Measurements from ENCODE around the gene PRCC. TPM values are rescaled to one million over a fixed set of nuclear protein-coding genes. Genes with fewer than 3 reads are reported as not detected.

Gene PRCC, protein sequence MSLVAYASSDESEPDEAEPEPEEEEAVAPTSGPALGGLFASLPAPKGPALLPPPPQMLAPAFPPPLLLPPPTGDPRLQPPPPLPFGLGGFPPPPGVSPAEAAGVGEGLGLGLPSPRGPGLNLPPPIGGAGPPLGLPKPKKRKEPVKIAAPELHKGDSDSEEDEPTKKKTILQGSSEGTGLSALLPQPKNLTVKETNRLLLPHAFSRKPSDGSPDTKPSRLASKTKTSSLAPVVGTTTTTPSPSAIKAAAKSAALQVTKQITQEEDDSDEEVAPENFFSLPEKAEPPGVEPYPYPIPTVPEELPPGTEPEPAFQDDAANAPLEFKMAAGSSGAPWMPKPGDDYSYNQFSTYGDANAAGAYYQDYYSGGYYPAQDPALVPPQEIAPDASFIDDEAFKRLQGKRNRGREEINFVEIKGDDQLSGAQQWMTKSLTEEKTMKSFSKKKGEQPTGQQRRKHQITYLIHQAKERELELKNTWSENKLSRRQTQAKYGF
- total RNA-seq (22.7 TPM), polyA plus RNA-seq (ENCODE audit: insufficient read depth in 1 of 8, insufficient read length in 8 of 8, low replicate concordance in 1 of 8) (10 to 100 TPM; 55.8 to 75.7 (median 63.4) TPM)
- long read RNA-seq, donor 1, transcript PRCC-201 (7 exons, 2,105 nt) = major isoform, 5 of 25 reads
- long read RNA-seq, donor 1, partial matches to known transcripts = 20 of 25 reads
- long read RNA-seq, donor 1, other reads (novel, unspliced or antisense) = 0 of 25 reads
- long read RNA-seq, donor 2, partial matches to known transcripts = 0 of 1 reads
- long read RNA-seq, donor 2, other reads (novel, unspliced or antisense) = 0 of 1 reads
- long read RNA-seq, donor 3, transcript PRCC-201 (7 exons, 2,105 nt) = major isoform, 17 of 92 reads
- long read RNA-seq, donor 3, partial matches to known transcripts = 15 of 92 reads
- long read RNA-seq, donor 3, other reads (novel, unspliced or antisense) = 59 of 92 reads
- long read RNA-seq, donor 4, transcript PRCC-201 (7 exons, 2,105 nt) = major isoform, 6 of 11 reads
- long read RNA-seq, donor 4, partial matches to known transcripts = 5 of 11 reads
- long read RNA-seq, donor 4, other reads (novel, unspliced or antisense) = 0 of 11 reads
- long read RNA-seq, donor 5, transcript PRCC-201 (7 exons, 2,105 nt) = major isoform, 24 of 144 reads
- long read RNA-seq, donor 5, partial matches to known transcripts = 119 of 144 reads
- long read RNA-seq, donor 5, other reads (novel, unspliced or antisense) = 0 of 144 reads
- long read RNA-seq, donor 6, transcript PRCC-201 (7 exons, 2,105 nt) = major isoform, 11 of 11 reads
- long read RNA-seq, donor 6, partial matches to known transcripts = 0 of 11 reads
- long read RNA-seq, donor 6, other reads (novel, unspliced or antisense) = 0 of 11 reads
- long read RNA-seq, donor 7, transcript PRCC-201 (7 exons, 2,105 nt) = major isoform, 12 of 87 reads
- long read RNA-seq, donor 7, partial matches to known transcripts = 51 of 87 reads
- long read RNA-seq, donor 7, other reads (novel, unspliced or antisense) = 24 of 87 reads
- long read RNA-seq, donor 8, transcript PRCC-201 (7 exons, 2,105 nt) = major isoform, 15 of 39 reads
- long read RNA-seq, donor 8, partial matches to known transcripts = 24 of 39 reads
- long read RNA-seq, donor 8, other reads (novel, unspliced or antisense) = 0 of 39 reads
- long read RNA-seq, donor 9, transcript PRCC-201 (7 exons, 2,105 nt) = major isoform, 11 of 96 reads
- long read RNA-seq, donor 9, partial matches to known transcripts = 75 of 96 reads
- long read RNA-seq, donor 9, other reads (novel, unspliced or antisense) = 9 of 96 reads
- long read RNA-seq, donor 10, transcript PRCC-201 (7 exons, 2,105 nt) = major isoform, 12 of 19 reads
- long read RNA-seq, donor 10, partial matches to known transcripts = 6 of 19 reads
- long read RNA-seq, donor 10, other reads (novel, unspliced or antisense) = 0 of 19 reads
- long read RNA-seq, donor 11, transcript PRCC-201 (7 exons, 2,105 nt) = major isoform, 13 of 14 reads
- long read RNA-seq, donor 11, partial matches to known transcripts = 0 of 14 reads
- long read RNA-seq, donor 11, other reads (novel, unspliced or antisense) = 0 of 14 reads

DNA sequence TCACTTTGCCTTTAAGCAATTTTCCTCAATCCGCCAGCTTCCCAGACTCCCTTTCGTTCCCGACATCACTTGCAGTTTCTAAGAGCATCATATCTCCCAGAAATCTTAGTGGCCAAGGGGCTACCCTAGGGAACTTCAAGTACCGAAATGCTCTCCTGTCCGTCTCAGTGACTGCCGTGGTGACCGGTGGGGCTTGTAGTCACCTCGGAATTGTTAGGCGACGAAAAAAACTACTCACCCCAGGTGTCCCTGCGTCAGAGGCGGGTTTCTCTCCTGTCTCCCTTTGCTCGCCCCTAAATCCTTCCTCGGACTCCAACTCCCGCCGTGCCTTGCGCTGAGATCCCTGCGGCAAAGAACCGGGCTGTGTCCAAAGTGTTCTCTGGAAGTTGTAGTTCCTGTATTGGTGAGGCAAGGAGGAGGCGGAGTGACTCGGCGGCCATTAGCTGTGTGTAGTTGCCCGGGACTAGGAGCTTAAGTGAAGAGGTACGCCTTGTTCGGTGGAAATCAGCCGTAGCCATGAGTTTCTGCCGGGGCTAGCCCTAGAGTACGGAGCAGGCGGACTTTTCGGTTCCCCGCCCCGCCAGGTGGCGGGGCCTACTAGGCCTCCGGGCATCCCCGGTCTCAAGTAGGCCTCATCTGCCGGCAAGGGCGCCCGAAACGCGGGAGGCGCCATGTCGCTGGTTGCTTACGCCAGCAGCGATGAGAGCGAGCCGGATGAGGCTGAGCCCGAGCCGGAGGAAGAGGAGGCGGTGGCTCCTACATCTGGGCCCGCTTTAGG is at the start of gene PRCC:
TSS of gene PRCC (plus strand) at position 435 of the 778 bp plus-strand sequence. CDS start at position 672, 237 bp downstream.
- peak within 1 kb of the TSS; percentile 86 for H3K4me3 ChIP-seq (ENCODE audit: low read length)
- peak within 1 kb of the TSS; percentile 98 for H3K27ac ChIP-seq (ENCODE audit: low read length)
- peaks cover 23% of the 10 kb centered on the region for H3K4me1 ChIP-seq (ENCODE audit: control insufficient read depth, insufficient read depth, low read length)
- no peaks in the 10 kb centered on the region for H3K9me3 ChIP-seq (replicated peaks; ENCODE audit: control insufficient read depth, low read depth, low read length)
- under 1% methylated on average over 41 of the region's 50 CpGs for WGBS (ENCODE audit: insufficient coverage)
- H3K27me3 ChIP-seq (ENCODE audit: control insufficient read depth, insufficient read depth, low read length) = no peaks in the 10 kb centered on the region
- DNase-seq = peak; percentile 100
- peaks cover 13% of the 10 kb centered on the region for H3K36me3 ChIP-seq (ENCODE audit: control insufficient read depth, insufficient read depth, low read length)

DNA sequence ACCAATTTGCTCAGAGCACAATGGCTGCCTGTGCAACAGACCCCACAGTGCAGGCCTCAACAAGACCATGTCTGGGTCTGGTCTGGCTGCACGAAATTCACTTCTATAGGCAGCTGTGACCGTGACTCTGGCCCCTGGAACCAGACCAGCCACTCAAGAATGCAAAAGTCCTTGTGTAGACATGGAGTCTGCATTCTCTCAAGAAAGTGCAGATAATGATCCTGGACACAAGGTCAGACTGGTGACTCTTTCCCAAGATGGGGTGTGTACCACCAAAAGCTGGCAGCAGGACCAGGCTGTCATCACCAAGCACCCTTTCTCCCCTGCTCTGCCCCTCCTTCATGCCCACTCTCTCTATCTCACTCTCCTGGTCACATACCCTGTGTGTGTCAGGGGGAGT is 46.2 kb upstream of the PRCC start:
- Histone ChIP-seq H3K27ac (ENCODE audit: low read length) (no peak overlapping the region), H3K9me3 (replicated peaks; ENCODE audit: control insufficient read depth, low read depth, low read length) (no peaks in the 10 kb centered on the region), H3K4me3 (ENCODE audit: low read length) (no peak overlapping the region), H3K4me1 (ENCODE audit: control insufficient read depth, insufficient read depth, low read length) (peaks cover 12% of the 10 kb centered on the region), H3K27me3 (ENCODE audit: control insufficient read depth, insufficient read depth, low read length) (no peaks in the 10 kb centered on the region), H3K36me3 (ENCODE audit: control insufficient read depth, insufficient read depth, low read length) (peaks cover 43% of the 10 kb centered on the region)
- WGBS (ENCODE audit: insufficient coverage) = 69% methylated on average over 2 of the region's 2 CpGs
- no peak for DNase-seq

DNA sequence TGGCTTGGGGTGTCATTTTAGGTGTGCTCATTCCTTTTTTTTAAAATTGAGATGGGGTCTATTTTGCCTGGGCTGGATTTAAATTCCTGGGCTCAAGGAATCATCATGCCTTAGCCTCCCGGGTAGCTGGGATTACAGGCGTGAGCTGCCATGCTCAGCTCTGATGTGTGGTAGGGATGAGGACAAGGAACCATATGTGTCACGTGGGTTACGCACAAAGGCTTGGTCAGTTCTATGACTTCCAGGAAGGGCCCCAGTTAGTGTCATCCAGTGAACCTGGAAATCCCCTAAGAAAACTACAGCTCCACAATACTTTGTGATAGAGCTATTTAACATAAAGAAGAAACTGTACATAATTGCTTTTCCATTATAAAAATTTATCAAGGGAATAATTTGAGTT is 45.8 kb upstream of the PRCC start:
- Histone ChIP-seq H3K27me3 (ENCODE audit: control insufficient read depth, insufficient read depth, low read length) (no peaks in the 10 kb centered on the region), H3K36me3 (ENCODE audit: control insufficient read depth, insufficient read depth, low read length) (peaks cover 43% of the 10 kb centered on the region), H3K9me3 (replicated peaks; ENCODE audit: control insufficient read depth, low read depth, low read length) (no peaks in the 10 kb centered on the region), H3K4me1 (ENCODE audit: control insufficient read depth, insufficient read depth, low read length) (peaks cover 15% of the 10 kb centered on the region), H3K4me3 (ENCODE audit: low read length) (no peak overlapping the region), H3K27ac (ENCODE audit: low read length) (no peak overlapping the region)
- 77% methylated on average over 2 of the region's 4 CpGs for WGBS (ENCODE audit: insufficient coverage)
- no peak for DNase-seq

DNA sequence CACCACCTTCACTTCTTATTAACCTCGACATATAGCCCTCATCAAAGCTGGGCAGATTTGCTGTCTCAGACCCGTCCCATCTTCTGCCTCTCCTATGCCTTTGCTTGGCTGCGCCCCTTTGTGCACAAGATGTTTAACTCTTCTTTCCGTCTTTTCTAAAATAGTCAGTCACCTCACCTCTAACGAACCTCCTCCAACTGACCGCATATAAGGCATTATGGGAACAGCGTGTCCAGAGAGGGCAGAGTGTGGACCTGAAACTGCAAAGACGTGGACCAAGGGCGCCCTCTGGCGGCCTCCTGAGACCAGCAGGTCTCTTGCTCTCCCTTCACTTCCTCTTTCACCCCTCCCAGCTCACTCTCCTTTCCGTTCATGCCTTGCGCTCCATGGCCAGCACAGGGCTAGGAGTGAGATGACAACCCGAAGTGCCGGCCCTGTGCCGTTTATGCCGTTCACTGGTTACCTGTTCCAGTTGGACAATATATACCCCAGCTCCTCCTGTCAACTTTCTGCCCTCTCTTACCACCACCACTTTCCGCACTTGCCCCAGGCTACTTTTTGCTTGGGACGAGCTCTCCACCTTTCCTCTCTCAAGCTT is 41.6 kb upstream of the PRCC start:
- H3K27me3 ChIP-seq (ENCODE audit: control insufficient read depth, insufficient read depth, low read length) = no peaks in the 10 kb centered on the region
- H3K9me3 ChIP-seq (replicated peaks; ENCODE audit: control insufficient read depth, low read depth, low read length) = no peaks in the 10 kb centered on the region
- peaks cover 37% of the 10 kb centered on the region for H3K4me1 ChIP-seq (ENCODE audit: control insufficient read depth, insufficient read depth, low read length)
- DNase-seq = peak; percentile 95
- WGBS (ENCODE audit: insufficient coverage) = 9% methylated on average over 18 of the region's 18 CpGs
- peaks cover 45% of the 10 kb centered on the region for H3K36me3 ChIP-seq (ENCODE audit: control insufficient read depth, insufficient read depth, low read length)
- peak overlapping the region; percentile 9 for H3K27ac ChIP-seq (ENCODE audit: low read length)
- peak overlapping the region; percentile 18 for H3K4me3 ChIP-seq (ENCODE audit: low read length)

DNA sequence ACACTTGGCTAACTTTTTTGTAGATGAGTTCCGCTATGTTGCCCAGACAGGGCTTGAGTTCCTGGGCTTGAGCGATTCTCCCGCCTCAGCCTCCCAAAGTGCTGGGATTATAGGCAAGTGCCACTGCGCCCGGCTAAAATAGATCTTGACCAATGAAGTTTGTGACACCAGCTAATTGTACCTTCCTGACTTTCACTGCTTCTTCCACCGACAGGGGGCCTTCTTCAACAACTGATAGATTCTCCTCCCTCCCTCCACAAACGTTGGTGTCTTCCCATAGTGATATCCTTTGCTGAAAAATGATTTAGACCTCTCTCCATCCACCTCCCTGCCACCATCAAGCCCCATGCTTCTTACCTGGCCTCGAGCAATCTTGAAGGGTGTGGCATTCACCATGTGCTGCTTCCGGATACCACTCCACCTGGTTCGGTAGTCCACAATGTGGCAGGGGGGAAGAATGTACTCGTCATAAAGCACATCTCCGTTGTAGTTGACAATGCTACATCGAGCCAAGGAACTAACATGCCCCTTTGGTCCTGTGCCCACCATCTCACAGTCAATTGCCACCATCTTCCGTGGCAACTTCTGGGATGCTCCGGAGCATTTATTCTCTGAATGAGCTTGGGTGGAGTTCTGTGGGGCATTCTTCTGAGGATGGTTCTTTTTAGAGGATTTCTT is 40.6 kb upstream of the PRCC start:
- Histone ChIP-seq H3K27ac (ENCODE audit: low read length) (no peak overlapping the region), H3K27me3 (ENCODE audit: control insufficient read depth, insufficient read depth, low read length) (no peaks in the 10 kb centered on the region), H3K36me3 (ENCODE audit: control insufficient read depth, insufficient read depth, low read length) (peaks cover 36% of the 10 kb centered on the region), H3K4me1 (ENCODE audit: control insufficient read depth, insufficient read depth, low read length) (peaks cover 37% of the 10 kb centered on the region), H3K9me3 (replicated peaks; ENCODE audit: control insufficient read depth, low read depth, low read length) (no peaks in the 10 kb centered on the region), H3K4me3 (ENCODE audit: low read length) (no peak overlapping the region)
- DNase-seq = peak; percentile 74
- 28% methylated on average over 9 of the region's 15 CpGs for WGBS (ENCODE audit: insufficient coverage)

DNA sequence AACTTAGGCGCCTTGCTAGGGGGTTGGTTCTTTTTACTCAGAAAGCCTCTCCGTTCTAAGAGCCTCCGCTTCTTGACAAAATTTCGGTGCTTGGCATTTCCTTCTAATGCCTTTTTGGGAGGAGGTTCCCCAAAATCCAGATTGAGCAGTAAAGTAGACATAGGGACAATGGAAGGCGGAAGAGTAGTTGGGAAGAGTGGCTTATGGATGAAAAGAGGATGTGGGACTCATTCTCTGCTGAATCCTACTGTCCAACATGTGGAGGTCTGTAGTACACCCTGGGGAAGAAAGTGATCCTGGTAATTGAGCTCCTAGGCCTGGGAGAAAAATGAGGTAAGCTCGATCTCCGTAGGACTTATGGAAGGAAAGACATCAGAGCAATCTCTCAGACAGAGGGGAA is 39.8 kb upstream of the PRCC start:
- peaks cover 37% of the 10 kb centered on the region for H3K4me1 ChIP-seq (ENCODE audit: control insufficient read depth, insufficient read depth, low read length)
- 44% methylated on average over 6 of the region's 7 CpGs for WGBS (ENCODE audit: insufficient coverage)

DNA sequence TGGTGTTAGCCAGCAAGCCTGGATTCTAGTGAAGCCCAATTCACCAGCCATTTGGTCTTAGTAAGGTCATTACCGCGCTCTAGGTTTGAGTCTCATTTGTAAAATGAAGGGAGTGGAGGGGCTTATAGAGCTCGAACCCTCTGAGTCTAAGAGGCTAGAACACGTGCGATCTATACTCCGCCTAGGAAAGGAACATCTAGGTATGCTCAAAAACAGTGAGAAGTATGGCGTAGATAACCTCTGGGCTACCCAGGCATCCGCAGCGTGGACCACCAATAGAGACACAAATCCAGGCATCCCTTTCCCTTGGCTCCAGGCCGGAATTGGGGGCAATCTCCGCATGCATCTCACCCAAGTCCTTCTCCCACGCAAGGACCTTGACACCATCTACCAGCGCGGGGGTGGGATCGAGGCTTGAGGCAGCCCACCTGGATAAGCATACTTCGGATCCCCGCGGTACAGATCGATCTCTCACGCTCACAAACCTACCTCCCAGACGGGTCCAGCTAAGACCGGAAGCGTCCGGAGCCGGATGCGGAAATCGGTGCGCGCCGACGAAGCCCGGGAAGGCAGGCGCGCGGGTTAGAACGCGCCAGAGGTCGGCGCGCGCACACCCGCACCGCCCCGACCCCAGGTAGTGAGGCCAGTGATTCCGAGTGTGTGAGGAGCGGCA is 39.3 kb upstream of the PRCC start, which contains the start of gene METTL25B:
TSS of gene METTL25B (plus strand) at position 544 of the 673 bp plus-strand sequence. CDS start 636 bp downstream, outside the sequence.
- Histone ChIP-seq H3K4me3 (ENCODE audit: low read length) (peak within 1 kb of the TSS; percentile 92), H3K36me3 (ENCODE audit: control insufficient read depth, insufficient read depth, low read length) (peaks cover 35% of the 10 kb centered on the region), H3K4me1 (ENCODE audit: control insufficient read depth, insufficient read depth, low read length) (peaks cover 37% of the 10 kb centered on the region), H3K27me3 (ENCODE audit: control insufficient read depth, insufficient read depth, low read length) (no peaks in the 10 kb centered on the region), H3K9me3 (replicated peaks; ENCODE audit: control insufficient read depth, low read depth, low read length) (no peaks in the 10 kb centered on the region), H3K27ac (ENCODE audit: low read length) (peak within 1 kb of the TSS; percentile 99)
- 0% methylated on average over 30 of the region's 46 CpGs for WGBS (ENCODE audit: insufficient coverage)
- peak; percentile 91 for DNase-seq

More for the DNA sequence above, 39.8 kb upstream of the PRCC start:
- Histone ChIP-seq H3K9me3 (replicated peaks; ENCODE audit: control insufficient read depth, low read depth, low read length) (no peaks in the 10 kb centered on the region), H3K36me3 (ENCODE audit: control insufficient read depth, insufficient read depth, low read length) (peaks cover 35% of the 10 kb centered on the region), H3K27ac (ENCODE audit: low read length) (peak overlapping the region; percentile 99), H3K4me3 (ENCODE audit: low read length) (peak overlapping the region; percentile 92), H3K27me3 (ENCODE audit: control insufficient read depth, insufficient read depth, low read length) (no peaks in the 10 kb centered on the region)
- no peak for DNase-seq

Measured in muscle of leg (tissue), 16 donors.